ENCODE data around the gene CACNA2D4.

The CACNA2D4 gene

DNA sequence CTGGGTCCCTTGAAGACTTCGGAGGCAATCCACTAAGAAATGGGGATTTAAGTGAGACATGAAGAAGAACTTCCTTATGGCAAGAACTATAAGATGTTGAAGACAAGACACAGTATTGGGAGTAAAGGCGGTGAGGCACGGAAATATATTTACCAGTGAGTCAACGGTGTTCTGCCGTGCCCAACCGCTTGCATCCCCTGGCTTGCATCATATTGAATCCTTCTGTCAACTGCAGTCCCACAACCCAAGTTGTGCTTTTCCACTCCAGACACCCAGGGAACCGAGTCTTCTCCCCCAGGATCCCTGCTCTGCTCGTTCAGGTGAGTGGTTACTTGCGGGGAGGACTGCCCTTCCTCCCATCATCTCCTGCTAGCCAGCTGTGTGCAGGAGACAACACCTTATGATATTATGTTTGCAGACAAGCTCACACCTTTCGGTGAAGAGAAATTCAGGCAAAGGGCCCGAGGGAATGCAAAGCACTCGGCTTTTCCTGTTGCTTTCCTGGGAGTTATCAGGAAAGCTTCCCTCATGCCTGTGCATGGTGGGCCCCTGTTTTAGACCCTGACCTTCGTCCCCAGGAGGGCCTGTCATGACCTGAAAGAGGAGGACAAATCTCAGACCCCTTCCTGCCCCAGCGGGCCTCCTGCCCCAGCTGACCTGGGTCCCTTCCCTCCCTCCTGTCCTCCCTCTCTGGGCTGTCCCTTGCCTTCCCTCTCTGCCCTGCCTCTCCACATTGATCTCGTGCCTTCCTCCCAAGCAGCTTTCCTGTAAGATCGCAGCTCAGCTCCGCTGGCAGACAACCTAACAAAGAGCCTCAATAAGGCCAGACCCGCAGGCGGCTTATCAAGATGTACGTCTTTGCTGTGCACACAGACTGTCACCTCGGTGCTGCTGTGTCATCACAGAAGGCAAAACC is 102.4 kb downstream of the CACNA2D4 start:
- no peak overlapping the region for H3K27ac ChIP-seq (ENCODE audit: low read depth, low read length)
- H3K4me3 ChIP-seq (ENCODE audit: low read length): no peak overlapping the region
- H3K9me3 ChIP-seq (ENCODE audit: insufficient read depth, low read depth, low read length): no peaks in the 10 kb centered on the region
- 89% methylated on average over 21 of the region's 21 CpGs for WGBS
- no peak overlapping the region for H3K9ac ChIP-seq (ENCODE audit: low read depth, low read length)
- H3K4me1 ChIP-seq (ENCODE audit: insufficient read depth, low read length): no peaks in the 10 kb centered on the region
- H3K36me3 ChIP-seq (ENCODE audit: insufficient read depth, low read length): no peaks in the 10 kb centered on the region
- peaks cover 19% of the 10 kb centered on the region for H3K27me3 ChIP-seq (ENCODE audit: insufficient read depth, low read length)

DNA sequence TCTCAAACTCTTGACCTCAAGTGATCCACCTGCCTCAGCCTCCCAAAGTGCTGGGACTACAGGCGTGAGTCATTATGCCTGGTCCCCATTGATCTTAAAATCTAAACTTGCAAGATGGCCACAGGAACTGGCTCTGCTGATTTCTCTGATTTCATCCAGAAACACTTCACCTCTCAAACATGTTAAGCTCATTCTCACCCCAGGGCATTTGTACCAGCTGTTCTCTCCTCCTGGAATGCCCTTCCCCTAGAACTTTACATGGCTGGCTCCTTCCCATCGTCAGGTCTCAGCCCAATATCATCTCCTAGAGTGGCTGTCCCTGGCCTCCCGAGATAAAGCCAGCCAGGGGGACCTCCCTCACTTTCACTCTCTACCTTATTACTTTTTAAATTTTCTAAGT is 103.3 kb downstream of the CACNA2D4 start:
- H3K27ac ChIP-seq (ENCODE audit: low read depth, low read length): no peak overlapping the region
- no peak overlapping the region for H3K4me3 ChIP-seq (ENCODE audit: low read length)
- 83% methylated on average over 3 of the region's 3 CpGs for WGBS
- no peaks in the 10 kb centered on the region for H3K9me3 ChIP-seq (ENCODE audit: insufficient read depth, low read depth, low read length)
- H3K9ac ChIP-seq (ENCODE audit: low read depth, low read length): no peak overlapping the region
- H3K4me1 ChIP-seq (ENCODE audit: insufficient read depth, low read length): no peaks in the 10 kb centered on the region
- no peaks in the 10 kb centered on the region for H3K36me3 ChIP-seq (ENCODE audit: insufficient read depth, low read length)
- peaks cover 9% of the 10 kb centered on the region for H3K27me3 ChIP-seq (ENCODE audit: insufficient read depth, low read length)

DNA sequence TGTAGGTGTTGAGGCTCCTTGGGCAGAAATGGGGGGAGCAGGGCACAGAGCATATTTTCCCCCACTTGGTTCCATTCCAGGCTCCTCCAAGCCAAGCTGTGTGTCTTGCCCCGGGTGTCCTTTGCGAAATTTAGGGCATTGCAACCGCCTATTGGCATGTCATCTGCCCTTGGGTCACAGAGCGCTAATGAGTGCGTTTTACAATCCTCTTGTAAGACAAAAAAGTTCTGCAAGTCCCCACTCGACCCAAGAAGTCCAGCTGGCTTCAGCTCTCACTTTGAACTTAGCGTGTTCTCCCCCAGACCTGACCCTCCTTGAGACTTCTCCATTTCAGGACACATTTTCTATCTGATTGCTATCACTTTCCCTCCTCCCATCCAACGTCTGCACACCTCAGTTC is 104.2 kb downstream of the CACNA2D4 start:
- Histone ChIP-seq H3K9ac (ENCODE audit: low read depth, low read length) (no peak overlapping the region), H3K36me3 (ENCODE audit: insufficient read depth, low read length) (no peaks in the 10 kb centered on the region), H3K27ac (ENCODE audit: low read depth, low read length) (no peak overlapping the region), H3K4me3 (ENCODE audit: low read length) (no peak overlapping the region), H3K4me1 (ENCODE audit: insufficient read depth, low read length) (no peaks in the 10 kb centered on the region), H3K27me3 (ENCODE audit: insufficient read depth, low read length) (peaks cover under 1% of the 10 kb centered on the region), H3K9me3 (ENCODE audit: insufficient read depth, low read depth, low read length) (no peaks in the 10 kb centered on the region)
- WGBS: 88% methylated on average over 8 of the region's 8 CpGs

GRCh38 chr12:1812650-1813302 is 105.7 kb downstream of the CACNA2D4 start:
- H3K4me3 ChIP-seq (ENCODE audit: low read length): no peak overlapping the region
- no peak overlapping the region for H3K27ac ChIP-seq (ENCODE audit: low read depth, low read length)
- H3K9me3 ChIP-seq (ENCODE audit: insufficient read depth, low read depth, low read length): no peaks in the 10 kb centered on the region
- H3K4me1 ChIP-seq (ENCODE audit: insufficient read depth, low read length): no peaks in the 10 kb centered on the region
- H3K36me3 ChIP-seq (ENCODE audit: insufficient read depth, low read length): no peaks in the 10 kb centered on the region
- no peak overlapping the region for H3K9ac ChIP-seq (ENCODE audit: low read depth, low read length)
- 88% methylated on average over 17 of the region's 17 CpGs for WGBS
- H3K27me3 ChIP-seq (ENCODE audit: insufficient read depth, low read length): no peaks in the 10 kb centered on the region

GRCh38 chr12:1811948-1812291 is 106.5 kb downstream of the CACNA2D4 start:
- H3K9ac ChIP-seq (ENCODE audit: low read depth, low read length): no peak overlapping the region
- 89% methylated on average over 6 of the region's 6 CpGs for WGBS
- no peak overlapping the region for H3K27ac ChIP-seq (ENCODE audit: low read depth, low read length)
- H3K4me3 ChIP-seq (ENCODE audit: low read length): no peak overlapping the region
- H3K27me3 ChIP-seq (ENCODE audit: insufficient read depth, low read length): no peaks in the 10 kb centered on the region
- no peaks in the 10 kb centered on the region for H3K4me1 ChIP-seq (ENCODE audit: insufficient read depth, low read length)
- no peaks in the 10 kb centered on the region for H3K9me3 ChIP-seq (ENCODE audit: insufficient read depth, low read depth, low read length)
- H3K36me3 ChIP-seq (ENCODE audit: insufficient read depth, low read length): no peaks in the 10 kb centered on the region

DNA sequence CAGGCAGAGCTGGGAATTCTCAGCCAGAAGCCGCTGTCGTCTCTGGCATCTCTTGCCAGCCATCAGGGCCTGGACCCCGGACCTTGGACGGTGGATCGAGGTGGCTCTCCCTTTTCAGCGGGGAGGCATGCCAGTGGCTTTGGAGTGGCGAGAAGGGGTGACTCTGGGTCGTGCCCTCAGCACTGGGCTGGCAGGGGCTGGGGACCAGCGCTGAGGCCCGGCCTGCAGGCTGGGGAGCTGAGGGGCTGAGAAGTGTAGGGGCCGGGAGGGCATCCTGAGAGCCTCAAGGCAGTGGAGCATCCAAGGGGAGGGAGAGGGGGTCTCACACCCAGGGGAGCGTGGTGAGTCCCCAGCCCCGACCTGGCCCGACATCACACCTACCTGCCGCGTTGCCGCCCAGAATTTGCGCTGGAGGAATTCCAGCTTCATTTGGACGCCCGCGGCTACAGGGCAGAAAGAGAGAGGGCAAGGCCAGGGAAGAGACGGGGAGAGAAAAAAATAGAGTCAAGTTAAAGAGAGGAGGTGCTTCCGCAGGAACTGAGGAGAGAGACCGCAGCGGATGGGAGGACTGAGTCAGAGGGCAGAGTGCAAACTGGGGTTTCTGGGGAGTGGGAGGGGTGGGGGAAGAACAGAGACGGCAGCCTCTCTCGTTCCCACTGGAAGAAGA is 107.0 kb downstream of the CACNA2D4 start:
- no peaks in the 10 kb centered on the region for H3K9me3 ChIP-seq (ENCODE audit: insufficient read depth, low read depth, low read length)
- H3K36me3 ChIP-seq (ENCODE audit: insufficient read depth, low read length): no peaks in the 10 kb centered on the region
- H3K27me3 ChIP-seq (ENCODE audit: insufficient read depth, low read length): no peaks in the 10 kb centered on the region
- WGBS: 90% methylated on average over 27 of the region's 27 CpGs
- no peaks in the 10 kb centered on the region for H3K4me1 ChIP-seq (ENCODE audit: insufficient read depth, low read length)
- H3K9ac ChIP-seq (ENCODE audit: low read depth, low read length): no peak overlapping the region
- H3K27ac ChIP-seq (ENCODE audit: low read depth, low read length): no peak overlapping the region
- H3K4me3 ChIP-seq (ENCODE audit: low read length): no peak overlapping the region

- Histone ChIP-seq H3K4me3 (ENCODE audit: low read length) (no peak overlapping the region), H3K9ac (ENCODE audit: low read depth, low read length) (no peak overlapping the region)
- WGBS: 93% methylated on average over 10 of the region's 10 CpGs
Observed at GRCh38 chr12:1810931-1811280, 107.5 kb downstream of the CACNA2D4 start.

GRCh38 chr12:1810201-1810930 is 108.1 kb downstream of the CACNA2D4 start:
- 91% methylated on average over 21 of the region's 21 CpGs for WGBS
- no peaks in the 10 kb centered on the region for H3K27me3 ChIP-seq (ENCODE audit: insufficient read depth, low read length)
- no peak overlapping the region for H3K4me3 ChIP-seq (ENCODE audit: low read length)

More at GRCh38 chr12:1810931-1811280, 107.5 kb downstream of the CACNA2D4 start:
- no peaks in the 10 kb centered on the region for H3K4me1 ChIP-seq (ENCODE audit: insufficient read depth, low read length)
- no peaks in the 10 kb centered on the region for H3K27me3 ChIP-seq (ENCODE audit: insufficient read depth, low read length)
- H3K36me3 ChIP-seq (ENCODE audit: insufficient read depth, low read length): no peaks in the 10 kb centered on the region
- H3K27ac ChIP-seq (ENCODE audit: low read depth, low read length): no peak overlapping the region
- H3K9me3 ChIP-seq (ENCODE audit: insufficient read depth, low read depth, low read length): no peaks in the 10 kb centered on the region

GRCh38 chr12:1809591-1810190 is 108.8 kb downstream of the CACNA2D4 start:
- H3K36me3 ChIP-seq (ENCODE audit: insufficient read depth, low read length): no peaks in the 10 kb centered on the region
- WGBS: 94% methylated on average over 13 of the region's 13 CpGs
- H3K27ac ChIP-seq (ENCODE audit: low read depth, low read length): no peak overlapping the region
- H3K9me3 ChIP-seq (ENCODE audit: insufficient read depth, low read depth, low read length): no peaks in the 10 kb centered on the region
- H3K4me1 ChIP-seq (ENCODE audit: insufficient read depth, low read length): no peaks in the 10 kb centered on the region
- H3K27me3 ChIP-seq (ENCODE audit: insufficient read depth, low read length): no peaks in the 10 kb centered on the region
- H3K4me3 ChIP-seq (ENCODE audit: low read length): no peak overlapping the region
- H3K9ac ChIP-seq (ENCODE audit: low read depth, low read length): no peak overlapping the region

More at GRCh38 chr12:1810201-1810930, 108.1 kb downstream of the CACNA2D4 start:
- no peak overlapping the region for H3K27ac ChIP-seq (ENCODE audit: low read depth, low read length)
- H3K4me1 ChIP-seq (ENCODE audit: insufficient read depth, low read length): no peaks in the 10 kb centered on the region
- H3K9ac ChIP-seq (ENCODE audit: low read depth, low read length): no peak overlapping the region
- H3K9me3 ChIP-seq (ENCODE audit: insufficient read depth, low read depth, low read length): no peaks in the 10 kb centered on the region
- no peaks in the 10 kb centered on the region for H3K36me3 ChIP-seq (ENCODE audit: insufficient read depth, low read length)

DNA sequence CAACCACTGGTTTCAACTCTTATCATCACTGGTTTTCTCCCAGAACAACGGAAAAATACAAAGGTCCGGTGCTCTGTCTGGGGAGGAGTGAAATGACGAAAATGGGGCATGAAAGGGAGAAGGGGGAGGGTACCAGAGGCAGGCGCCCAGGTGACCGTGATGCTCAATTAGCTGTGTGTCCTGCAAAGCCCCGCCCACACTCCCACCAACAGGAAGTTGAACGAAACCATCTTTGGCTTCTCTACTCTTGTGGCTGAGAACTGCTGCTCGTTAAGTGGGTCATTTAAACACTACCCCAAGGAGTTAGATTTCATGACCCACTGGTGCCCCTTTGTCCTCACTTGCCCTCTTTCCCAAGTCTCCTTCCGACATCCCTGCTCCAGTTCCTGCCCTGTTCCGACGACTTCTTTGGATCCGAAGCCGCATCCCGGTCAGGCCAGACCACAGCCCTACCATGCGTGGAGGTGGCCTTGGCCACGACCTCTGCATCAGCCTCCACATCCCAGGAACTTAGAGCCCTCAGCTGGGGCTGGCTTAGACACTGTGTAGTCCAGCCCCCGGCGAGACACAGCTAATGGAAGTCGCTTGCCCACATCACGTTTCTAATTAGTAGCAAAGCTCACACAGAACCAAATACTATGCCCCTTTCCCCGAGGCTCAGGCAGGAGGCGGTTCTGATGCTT is 109.5 kb downstream of the CACNA2D4 start:
- H3K4me1 ChIP-seq (ENCODE audit: insufficient read depth, low read length): no peaks in the 10 kb centered on the region
- 93% methylated on average over 22 of the region's 22 CpGs for WGBS
- H3K9me3 ChIP-seq (ENCODE audit: insufficient read depth, low read depth, low read length): no peaks in the 10 kb centered on the region
- H3K9ac ChIP-seq (ENCODE audit: low read depth, low read length): no peak overlapping the region
- no peaks in the 10 kb centered on the region for H3K36me3 ChIP-seq (ENCODE audit: insufficient read depth, low read length)
- H3K27ac ChIP-seq (ENCODE audit: low read depth, low read length): no peak overlapping the region
- H3K27me3 ChIP-seq (ENCODE audit: insufficient read depth, low read length): no peaks in the 10 kb centered on the region
- no peak overlapping the region for H3K4me3 ChIP-seq (ENCODE audit: low read length)
